ENCODE results near the gene PDZRN3.
"Not testable (repeated sequence)": the region's sequence is repeated elsewhere in the genome, so short reads cannot be mapped to it uniquely, and the experiment has no call there.

The PDZRN3 gene

DNA sequence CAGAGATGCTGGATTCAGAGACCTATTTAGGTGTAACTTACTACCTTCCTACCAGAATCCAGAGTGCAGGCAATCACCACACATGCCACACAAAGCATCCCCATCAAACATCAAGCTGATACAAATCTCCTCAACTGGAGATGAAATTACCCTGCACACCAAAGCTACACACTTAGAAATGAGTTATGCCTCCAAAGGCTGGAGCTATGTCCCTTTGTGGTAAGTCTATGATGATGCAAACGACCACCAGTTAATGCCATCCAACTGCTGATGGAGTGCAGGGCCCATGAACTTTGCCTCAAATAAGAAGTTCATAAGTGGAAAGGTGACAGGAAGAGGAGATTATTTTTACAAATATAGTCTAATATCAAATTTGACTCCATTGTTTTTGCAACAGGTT, 38.1 kb downstream of the PDZRN3 start:
- no peak for DNase-seq

DNA sequence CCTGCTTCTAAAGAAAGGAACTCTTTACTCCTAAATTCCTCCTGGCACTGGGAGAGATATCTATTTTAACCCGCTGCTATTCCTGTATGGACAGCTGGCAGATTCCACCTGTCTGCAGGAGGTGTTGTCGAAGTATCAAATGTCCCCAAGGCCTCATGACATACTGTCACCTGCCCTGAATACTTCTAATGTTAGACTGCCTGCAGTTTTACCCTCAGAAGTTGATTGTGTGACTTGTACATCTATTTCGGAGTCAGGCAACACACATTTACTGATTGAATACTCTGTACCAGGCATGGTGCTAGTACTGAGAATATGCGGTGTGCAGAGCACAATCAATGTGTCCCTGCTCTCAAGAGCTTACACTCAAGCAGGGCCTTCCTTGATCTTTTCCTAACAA, 38.6 kb downstream of the PDZRN3 start:
- DNase-seq = peak; percentile 61 to 65

DNA sequence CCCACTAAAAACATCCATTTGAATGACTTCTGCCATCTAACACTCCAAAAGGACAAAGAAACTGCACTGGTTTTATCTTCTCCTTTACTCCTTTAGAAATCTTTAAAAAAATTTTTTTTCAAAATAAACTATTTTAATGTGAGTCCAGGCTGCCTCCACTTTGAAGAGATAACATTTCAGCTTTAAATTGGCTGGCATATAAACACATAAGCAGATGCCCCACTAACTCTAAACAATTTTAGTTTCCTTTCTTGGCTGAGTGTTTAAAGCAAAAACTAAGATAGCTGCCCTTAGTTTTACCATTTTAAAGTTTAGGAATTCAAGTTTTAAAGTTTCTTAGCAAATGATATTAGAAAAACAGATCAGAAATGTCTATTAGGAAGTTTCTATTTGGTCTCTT, 39.9 kb downstream of the PDZRN3 start:
- no peak for DNase-seq

DNA sequence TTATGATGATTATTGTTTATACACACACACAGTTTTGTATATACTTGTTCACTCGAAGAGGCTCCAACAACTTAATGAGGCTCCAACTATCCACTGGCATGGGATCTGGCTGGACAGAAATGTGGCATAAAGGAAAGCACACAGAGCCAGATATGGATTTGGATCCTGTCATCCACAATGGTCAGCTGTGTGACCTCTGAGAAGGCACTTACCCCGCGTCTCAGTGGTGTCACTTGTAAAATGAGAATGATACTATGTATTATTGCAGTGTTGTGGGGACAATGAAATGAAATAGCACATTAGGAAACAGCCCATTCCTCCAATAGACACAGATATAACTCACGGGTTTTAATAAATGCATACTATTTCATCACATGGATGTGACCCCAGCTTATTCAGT, 42.2 kb downstream of the PDZRN3 start:
- DNase-seq = no peak

DNA sequence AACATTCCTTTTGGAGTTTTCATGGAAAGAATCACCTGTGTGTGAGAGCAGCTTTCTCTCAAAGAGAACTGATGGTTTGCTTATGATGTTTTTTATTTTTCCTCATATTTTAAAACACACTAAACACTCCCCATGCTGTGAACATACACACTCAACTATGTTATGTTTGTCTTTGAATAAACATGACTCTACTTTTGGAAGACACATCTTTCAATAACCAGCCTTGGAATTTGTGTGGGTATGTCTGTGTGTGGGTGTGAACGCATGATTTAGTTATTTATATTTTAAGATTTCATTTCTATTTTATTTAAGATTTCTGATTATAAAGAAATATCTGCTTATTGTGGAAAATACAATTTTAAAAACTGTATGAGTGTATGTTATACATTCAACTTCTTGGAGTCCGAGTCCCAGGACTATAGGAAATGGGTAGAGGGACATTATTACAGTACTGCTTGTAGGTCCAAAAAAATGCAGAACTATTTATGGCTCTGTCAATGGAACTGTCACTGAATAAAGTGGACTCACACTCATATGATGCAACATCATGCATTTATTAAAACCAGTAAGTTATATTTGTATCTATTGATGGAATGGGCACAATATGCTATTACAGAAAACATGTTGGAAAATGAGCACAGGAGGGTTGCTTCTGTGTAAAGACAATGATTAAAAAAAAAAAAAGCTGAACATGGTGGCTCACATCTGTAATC, 43.5 kb downstream of the PDZRN3 start:
- no peak for DNase-seq

DNA sequence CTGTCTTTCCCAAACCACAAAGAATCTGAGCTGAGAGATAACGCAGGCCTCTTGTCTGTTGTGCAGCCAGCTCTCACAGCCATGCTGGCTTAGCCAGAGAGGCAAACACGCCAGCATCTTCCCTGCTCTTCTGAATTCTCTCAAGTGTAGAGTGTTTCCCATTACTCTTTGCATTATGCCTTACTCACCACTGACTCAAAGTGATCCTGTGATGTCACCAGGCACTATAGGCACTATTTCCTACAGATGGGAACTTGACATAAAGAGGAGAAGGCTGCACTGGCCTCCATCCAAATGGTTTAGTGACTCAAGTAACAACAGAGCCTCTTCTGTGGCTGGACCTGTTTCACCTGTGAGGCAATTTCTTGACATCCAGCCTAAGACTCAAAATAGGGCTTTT, 44.4 kb downstream of the PDZRN3 start:
- DNase-seq = no peak

DNA sequence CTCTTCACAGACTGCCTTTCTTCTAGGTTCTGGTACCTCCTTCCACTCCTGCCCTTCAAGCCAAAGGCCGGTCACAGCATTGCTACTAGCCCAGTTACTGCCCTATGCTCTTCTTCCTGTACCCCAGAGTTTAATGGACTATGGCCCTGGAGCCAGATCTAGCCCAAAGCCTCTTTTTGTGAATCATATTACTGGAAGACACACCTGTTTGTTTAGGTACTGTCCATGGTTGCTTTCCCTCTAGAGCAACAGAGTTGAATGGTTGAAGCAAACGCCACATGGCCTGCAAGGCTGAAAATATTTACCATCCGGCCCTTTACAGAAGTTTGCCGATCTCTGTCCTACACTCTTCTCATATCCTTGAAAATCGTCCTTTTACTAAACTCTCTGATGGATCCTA, 47.0 kb downstream of the PDZRN3 start:
- no peak for DNase-seq

DNA sequence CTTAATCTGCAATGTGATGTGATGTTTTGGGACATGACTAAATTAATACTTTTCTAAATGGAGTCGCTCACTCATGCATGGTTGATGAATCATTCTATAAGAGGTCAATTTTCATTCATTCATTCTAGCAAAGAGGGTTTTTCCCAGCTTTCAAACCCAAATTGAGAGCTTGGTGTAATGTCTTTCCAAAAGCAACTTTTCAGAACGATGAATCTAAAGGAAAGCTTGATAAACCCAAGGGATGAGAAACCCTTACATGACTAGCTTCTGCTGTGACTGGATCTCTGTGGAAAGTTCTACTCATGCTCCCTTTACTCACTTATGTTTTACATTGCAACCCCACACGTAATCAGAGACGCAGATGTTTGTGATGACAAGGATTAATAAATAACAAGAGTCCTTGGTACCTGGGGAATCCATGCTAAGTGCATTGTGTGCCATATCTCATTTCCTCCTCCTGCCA, 47.7 kb downstream of the PDZRN3 start:
- no peak for DNase-seq

DNA sequence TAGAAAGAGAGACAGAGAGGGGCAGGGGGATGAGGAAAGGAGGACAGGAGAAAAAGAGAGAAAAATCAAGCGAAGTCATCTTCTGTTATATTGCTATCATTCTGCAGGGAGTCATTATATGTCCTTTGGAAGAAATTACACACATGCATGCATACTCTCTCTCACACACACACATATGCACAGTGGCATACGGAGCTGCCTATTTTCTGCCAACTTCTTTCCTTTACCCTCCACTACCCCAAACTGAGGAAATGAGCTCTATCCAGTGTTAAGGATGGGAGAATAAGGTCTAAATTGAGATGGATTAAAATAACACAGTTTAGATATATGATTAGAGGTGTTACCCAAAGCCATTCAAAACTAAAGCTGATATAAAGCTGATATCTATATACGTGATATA, 48.8 kb downstream of the PDZRN3 start:
- DNase-seq = no peak

DNA sequence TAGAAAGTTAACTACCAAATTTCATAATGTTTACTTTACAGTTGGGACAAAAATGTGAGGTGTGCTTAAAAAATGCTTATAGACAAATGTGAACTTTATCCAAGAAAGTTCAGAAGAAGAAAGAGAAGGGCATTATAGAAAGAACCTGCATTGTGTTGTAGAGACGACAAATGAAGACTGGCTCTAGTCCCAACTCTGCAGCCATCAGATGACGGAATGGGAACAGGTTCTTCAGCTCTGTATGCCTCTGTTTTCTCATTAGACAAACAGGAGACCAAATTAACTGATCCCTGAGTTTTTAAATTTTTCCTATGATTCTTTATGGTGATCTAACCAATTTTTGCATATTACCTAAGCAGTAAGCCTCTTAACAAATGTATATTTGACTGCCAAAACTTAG, 49.2 kb downstream of the PDZRN3 start:
- DNase-seq = no peak

DNA sequence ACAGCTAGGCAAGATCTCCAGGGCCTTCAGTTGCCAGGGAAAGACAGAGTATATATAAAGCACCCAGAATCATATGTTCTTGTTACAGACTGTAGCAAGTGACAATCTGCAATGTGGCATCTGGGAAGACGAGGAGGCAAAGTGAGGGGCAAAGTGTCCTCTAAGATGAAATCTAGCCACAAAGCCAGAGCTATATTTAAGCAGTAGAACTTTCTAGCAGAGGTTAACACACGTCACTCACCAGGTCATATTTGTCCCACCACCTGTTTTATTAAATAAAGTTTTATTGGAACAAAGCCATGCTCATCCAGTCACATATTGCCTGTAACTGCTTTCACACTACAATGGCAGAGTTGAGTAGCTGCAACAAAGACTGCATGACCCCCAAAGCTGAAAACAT, 51.5 kb downstream of the PDZRN3 start:
- no peak for DNase-seq

DNA sequence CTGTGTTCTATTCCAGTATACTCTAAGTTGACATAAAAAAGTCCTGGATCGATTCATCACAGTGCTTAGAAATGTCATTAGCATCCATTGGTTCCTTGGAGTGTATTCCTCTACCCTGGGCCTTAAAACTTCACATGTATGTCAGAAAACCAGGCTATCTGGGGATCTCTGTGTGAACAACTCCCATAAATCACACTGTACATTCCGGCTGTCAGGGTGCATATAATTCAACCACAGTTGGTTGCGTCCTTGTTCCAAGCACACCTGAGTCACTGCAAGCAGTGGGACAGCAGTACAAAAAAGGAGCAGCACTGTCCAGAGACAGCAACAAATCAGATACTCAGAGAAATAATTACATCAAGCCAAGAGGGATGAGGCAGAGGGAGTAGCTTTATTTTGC, 52.4 kb downstream of the PDZRN3 start:
- no peak for DNase-seq

DNA sequence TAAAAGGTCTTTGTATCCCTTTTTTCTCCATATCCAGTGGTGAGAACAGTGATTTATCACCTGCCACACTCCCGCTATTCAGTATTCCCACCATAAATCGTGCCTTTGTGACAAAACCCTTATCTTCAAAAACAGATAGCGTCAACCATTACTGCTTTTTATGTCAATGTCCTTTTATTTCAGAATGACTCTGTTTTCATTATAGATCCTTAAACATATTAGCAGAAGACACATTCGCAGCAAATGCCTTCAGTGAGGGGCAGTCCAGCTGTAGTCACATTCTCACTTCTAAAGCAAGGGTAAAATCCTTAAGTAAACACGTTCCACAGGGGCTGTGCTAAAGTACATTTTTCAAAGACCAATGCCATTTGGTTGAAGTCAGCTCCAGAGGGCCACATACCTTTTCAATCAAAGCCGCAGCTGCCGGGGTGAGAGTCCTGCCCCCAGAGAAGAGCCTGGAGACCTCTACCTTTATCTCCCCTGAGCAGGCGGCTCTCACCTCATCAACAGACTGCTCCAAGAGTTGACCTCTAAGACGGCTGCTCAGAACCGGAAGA, 53.4 kb downstream of the PDZRN3 start:
- DNase-seq = no peak

DNA sequence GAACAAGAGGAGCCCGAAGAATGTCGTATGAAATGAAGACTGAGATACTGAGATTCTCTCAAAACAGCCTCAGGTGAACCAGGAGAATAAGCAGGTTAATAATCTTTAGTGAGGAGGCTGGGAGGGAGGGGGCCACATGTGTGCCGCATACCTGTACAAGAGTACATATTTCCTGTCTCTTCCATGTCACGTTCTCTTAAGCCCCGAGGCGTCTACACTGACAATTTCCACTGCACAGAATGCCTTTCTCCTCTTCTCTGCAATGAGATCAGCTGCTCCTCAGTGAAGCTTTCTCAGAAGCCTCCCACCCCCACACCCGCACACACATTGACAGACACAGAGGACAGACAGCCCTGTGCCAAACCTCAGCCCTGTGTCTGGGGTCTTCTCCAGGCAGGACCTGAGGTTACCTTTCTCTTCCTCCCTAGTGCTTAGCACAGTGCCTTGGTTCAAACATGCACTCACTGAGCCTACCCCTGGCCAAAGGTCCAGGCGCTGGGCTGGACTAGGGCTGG, 55.4 kb downstream of the PDZRN3 start:
- no peak for DNase-seq

DNA sequence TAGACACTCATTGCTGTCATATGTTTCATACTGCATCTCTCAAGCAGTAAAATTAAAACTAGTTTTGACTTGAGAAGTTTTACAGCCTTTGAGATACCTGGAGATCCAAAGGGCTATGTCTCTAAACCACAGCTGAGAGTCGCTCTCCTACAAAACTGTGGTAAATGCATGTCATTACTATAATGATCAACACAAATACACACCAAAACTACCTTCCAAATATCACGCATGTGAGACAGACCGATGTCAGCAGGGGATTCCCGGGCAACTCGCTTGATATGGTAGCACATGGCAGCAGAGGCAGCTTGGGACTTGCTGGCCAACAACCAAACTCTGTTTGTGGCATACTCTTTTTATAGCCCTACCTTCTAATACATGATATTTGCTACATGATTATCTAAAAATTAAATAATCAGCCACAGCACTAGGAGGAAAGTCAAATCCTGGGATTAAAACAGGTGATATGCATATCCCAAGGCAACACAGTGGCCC, 56.3 kb downstream of the PDZRN3 start:
- DNase-seq = no peak

DNA sequence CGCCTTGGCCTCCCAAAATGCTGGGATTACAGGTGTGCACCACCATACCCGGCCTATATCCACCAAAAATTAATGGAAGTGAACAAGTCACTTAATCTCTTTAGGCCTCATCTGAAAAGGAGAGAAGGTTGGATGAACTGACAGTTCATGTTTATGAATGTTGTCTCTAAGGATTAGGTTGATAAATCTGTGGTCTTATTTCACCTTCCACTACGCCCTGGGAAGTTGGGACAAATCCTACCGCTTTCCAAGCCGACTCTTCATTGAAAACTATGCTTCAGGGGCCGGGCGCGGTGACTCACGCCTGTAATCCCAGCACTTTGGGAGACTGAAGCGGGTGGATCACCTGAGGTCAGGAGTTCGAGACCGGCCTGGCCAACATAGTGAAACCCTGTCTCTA, 59.4 kb downstream of the PDZRN3 start:
- DNase-seq = not testable (repeated sequence)

DNA sequence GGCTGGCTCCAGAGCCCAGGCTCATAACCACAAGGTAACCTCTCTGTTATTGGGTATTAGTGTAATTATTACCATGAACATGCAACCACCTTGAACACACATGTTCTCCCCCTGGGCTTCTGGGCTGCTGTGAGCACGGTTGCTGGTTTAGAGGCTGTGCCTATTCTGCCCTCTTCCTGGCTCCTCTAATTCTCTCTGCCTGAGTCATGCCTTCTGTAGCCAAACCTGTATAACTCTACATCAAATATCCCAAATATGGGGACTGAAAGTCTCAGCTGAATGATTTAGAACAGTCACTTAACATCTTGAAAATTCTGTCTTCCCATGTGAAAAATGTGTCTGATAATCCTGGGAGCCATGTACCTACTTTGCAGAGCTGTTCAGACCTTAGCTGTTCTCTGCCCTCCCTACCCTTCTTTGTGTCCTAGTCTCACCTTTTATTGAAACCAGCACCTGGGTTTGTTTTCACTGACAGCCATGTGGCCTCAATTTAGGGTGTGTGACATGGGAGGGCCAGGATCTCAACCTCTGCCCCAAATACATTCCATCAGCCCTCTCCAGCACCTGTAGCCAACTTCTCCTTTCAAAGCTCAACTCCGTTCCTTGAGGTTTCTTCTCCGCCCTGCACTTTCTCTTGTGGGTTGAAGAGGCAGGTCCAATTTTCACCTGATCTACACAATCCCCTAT, 60.7 kb downstream of the PDZRN3 start:
- no peak for DNase-seq

DNA sequence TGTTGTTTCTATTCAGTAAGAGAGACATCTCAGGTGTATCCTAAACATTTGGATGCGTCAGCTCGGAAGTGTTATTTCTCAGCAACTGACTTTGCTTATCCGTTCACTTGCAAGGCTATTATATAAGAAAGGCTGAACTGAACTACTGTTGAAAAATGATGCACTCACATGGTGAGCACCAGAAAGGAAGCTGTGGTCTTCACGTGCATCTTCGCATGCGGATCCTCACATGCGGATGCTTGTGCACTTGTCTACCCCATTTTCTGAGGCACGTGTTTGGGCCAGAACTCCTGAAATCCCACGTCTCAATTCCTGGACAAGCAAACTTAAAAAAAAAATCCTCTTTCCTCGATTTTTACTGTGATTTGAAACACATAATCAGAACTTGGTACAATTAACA, 63.2 kb downstream of the PDZRN3 start:
- no peak for DNase-seq

DNA sequence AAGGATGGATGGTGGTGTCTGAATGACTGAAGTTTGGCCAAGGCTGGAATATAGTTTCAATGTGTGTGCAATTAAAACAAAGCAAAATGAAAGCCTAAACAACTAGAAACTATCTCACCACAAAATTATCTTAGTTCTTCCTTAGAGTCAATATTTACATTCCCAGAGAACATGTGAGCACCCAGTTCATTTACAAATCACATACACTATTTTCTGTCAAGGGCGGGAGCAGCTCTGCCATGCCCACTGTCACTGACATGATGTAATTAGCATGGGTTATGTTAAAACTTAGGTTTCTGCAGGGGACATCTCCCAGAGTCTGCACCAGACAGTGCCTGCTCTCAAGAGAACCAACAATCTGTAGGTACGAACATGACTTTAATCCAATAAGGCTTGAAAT, 65.0 kb downstream of the PDZRN3 start:
- no peak for DNase-seq

DNA sequence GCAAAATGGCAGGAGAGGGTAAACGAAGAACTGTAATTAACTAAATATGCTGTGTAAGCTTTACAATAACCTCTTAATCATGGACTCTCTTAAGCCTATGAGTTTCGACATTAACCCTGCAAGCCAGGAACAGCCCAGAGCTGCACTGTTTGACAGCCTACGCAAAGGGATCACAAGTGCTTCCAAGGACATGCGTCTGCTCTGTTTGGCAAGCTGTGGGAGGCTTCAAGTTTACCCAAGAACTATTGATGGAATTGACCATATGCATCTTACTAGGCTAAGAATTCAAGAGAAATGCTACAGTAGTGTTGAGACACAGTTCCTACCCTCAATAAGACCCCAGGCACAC, 66.0 kb downstream of the PDZRN3 start:
- no peak for DNase-seq

DNA sequence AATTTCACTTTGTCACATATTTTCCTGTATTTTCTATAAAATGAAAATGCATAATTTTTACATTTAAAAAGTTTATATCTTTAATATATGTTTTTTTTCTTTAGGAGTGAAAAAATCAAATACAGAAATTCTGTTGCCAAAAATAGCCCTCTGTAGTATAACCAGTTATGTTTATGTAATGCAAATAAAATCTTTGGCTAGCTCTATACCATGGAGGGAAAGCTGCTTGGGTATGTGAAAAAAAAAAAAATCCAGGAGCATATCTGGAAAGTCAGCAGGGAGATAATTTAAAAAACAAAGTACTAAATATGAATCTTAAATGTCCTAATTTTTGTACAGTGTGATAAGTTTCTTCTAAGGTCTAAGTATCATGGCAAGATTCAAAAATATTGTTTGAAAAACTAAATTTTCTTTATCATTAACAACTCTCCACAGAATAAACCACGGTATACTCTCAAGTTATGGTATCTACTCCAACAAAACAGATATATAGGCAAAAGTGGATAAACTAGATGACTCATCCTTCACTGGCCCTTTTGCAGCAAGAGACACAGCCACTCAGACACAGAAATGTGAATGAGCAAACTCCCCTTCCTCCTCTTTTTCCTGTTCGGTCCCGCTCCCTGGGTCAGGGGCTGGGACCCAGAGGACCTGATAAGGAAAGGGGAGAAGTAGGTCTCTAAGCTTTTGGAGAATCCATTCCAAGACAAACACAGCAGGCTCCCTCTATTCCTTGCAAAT, 66.6 kb downstream of the PDZRN3 start:
- no peak for DNase-seq

DNA sequence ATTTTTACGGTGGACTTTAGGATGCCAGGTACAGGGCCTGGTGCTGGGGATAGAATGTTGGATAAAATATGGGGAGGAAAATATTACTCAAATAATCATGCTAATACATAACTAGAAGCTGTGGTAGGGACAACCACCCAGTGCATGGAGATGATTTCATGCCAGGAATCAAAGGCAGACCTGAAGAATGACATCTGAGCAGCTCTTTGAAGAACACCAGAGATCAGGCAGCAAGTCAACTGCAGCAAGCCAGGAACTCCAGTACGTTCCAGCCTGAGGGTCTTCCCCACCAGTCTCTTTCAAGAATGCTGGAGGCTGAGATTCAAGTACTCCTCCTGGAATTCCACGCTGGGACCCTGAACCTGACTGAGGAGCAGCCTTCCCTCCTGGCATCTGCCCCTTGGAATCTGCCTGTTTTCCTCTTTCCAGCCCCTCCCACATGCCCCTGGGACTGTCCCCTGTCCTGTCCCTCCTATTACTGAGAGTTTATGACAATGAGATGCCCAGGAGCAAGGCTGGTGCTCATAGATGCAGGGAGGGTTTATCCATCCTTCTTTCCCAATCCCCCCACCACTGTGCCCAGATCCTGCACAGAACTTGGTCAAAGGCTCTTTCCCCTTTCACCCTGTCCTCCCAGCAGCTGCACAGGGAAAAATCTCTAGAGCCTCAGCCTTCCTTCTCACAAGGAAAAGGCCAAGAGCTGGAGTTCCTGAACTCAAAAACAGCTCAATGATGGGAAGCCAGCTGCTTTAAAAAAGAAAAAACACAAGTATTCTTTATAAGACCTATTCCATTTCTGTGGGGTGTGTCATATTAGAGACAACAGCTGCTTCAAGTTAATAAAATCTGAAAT, 68.0 kb downstream of the PDZRN3 start:
- DNase-seq = no peak

DNA sequence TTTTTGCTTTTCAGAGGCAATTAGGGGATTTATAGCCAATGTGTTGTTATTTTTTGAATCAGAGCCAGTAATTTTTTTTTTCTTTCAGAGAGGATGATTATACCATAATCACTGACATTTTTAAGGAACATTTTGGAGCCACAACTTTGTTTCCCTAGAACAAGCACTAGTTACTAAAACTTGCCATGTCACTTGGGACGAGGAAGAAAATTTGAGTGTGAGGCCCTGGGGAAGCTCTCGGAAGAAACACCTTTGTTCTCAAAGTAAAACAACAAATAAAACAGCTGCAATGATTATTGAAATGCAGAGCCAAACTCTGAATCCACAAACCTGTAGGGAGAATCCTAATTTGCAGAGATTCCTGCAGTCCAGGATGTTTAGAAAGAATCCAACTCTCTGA, 69.7 kb downstream of the PDZRN3 start:
- no peak for DNase-seq
